Inferior parietal cortex (tissue), 1 donor: Measurements from ENCODE around the gene DCLK1.
A peak's percentile ranks its signal among the peaks of the same experiment; 100 is the strongest.

Experiments used
- DNase-seq: peaks from one replicate; pipeline ENCODE4 v3.0.0-alpha.2; 2016; ENCODE audit errors: extremely low spot score

Gene DCLK1

GRCh38 chr13:36131222-36131930 is at the start of gene DCLK1:
Gene DCLK1, minus strand, starts transcription at chr13:36131382.
- DNase-seq, result no peak

- DNase-seq, result no peak
These were observed 44.4 kb upstream of the DCLK1 start for GRCh38 chr13:36175621-36176020.

DNA sequence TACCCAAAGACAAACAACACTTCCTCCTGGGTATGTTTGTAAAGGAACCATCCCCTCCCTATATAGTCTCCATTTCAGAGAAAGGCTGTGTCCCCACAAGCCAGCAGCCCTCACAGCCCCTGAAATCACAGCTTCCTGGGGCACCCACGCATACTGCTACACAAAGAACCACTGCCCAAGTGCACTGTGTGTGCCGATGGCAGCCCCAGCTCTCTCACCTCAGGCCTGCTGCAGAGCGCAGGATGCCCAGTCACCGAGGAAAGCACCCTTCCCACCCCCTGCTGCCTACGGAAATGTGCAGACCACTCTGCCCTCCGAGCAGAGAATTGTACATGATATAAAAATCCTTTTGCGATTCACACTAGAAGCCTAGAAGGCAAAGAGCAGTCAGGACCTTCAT is 43.7 kb upstream of the DCLK1 start:
- no peak for DNase-seq

DNA sequence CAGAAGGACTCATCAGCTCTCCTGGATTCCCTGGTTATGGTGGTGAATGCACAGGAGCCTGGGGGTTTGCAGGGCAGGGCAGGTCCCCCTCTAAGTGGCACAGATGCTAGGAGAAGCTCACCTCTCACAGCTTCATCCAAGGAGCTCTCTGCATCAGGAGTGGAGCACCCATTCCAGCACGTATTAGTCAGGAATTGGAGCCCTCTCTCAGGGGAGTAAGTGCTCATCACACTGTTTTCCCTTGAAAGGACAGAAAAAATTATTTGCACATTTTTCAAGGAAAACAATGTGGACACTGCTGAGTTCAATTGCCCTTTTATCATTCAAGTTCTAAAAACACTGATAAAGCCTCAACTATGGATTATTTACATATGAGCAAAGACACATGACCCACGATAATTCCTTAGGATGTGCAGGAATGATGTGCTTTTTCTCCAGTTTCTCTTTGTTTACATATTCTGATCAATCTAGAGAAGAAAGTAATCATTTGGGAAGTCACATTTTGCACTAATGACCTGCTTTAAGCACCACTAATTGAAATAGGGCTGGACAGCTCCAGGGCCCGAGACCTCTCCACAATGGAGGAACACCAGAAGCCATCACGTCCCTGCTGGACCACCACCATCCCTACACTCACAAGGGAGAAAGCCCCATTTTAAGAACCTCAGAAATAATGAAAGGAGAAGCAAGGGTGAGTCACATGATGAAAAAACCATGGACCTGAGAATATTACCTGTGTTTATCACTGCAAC is 42.6 kb upstream of the DCLK1 start:
- no peak for DNase-seq

GRCh38 chr13:36166046-36166445 is 34.9 kb upstream of the DCLK1 start:
- no peak for DNase-seq

GRCh38 chr13:36163809-36164308 is 32.7 kb upstream of the DCLK1 start:
- DNase-seq, result no peak

GRCh38 chr13:36163286-36163685 is 32.1 kb upstream of the DCLK1 start:
- no peak for DNase-seq

- no peak for DNase-seq
These were observed 29.1 kb upstream of the DCLK1 start for GRCh38 chr13:36160297-36160696.

GRCh38 chr13:36158611-36159010 is 27.4 kb upstream of the DCLK1 start:
- no peak for DNase-seq

GRCh38 chr13:36157480-36157879 is 26.3 kb upstream of the DCLK1 start:
- DNase-seq, result no peak

- peak; percentile 22 for DNase-seq
These were observed 23.5 kb upstream of the DCLK1 start for GRCh38 chr13:36154567-36155291.

DNA sequence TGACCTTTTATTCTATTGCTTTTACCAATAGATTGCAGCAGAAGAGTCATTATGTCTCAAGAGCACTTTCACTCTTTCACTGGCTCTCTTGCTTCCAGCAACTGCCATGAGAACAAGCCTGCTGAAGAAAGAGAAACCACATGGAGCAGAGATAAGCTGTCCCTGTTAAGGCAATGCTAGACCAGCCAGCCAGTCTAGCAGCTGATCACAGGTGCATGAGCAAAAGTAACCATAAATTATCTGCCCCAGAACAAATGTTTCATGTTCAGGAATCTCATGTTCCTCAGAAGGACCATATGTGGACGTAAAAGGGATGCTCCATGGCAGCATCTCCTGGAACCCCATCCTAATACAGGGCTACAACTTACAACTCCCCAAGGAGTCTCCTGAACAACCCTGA is 20.4 kb upstream of the DCLK1 start:
- DNase-seq, result no peak

DNA sequence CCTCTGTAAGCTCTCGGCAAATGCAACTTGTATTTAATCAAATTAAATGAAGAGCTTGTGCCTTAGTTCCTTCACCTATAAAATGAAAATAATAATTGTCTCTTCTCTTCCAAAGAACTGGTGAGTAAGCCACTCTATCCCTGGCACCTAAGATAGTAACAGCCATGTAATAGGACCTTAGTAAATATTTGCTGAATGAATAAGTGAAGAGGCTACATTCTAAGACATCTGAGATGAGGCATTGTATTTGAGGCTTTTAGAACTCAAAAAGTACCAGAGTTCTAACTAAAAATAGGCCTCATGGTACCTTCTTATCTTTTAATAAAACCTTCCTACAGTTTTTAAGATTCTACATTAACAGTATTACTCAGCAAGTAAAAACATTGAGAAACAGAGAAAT is 17.3 kb upstream of the DCLK1 start:
- no peak for DNase-seq

GRCh38 chr13:36147330-36147729 is 16.1 kb upstream of the DCLK1 start:
- no peak for DNase-seq

DNA sequence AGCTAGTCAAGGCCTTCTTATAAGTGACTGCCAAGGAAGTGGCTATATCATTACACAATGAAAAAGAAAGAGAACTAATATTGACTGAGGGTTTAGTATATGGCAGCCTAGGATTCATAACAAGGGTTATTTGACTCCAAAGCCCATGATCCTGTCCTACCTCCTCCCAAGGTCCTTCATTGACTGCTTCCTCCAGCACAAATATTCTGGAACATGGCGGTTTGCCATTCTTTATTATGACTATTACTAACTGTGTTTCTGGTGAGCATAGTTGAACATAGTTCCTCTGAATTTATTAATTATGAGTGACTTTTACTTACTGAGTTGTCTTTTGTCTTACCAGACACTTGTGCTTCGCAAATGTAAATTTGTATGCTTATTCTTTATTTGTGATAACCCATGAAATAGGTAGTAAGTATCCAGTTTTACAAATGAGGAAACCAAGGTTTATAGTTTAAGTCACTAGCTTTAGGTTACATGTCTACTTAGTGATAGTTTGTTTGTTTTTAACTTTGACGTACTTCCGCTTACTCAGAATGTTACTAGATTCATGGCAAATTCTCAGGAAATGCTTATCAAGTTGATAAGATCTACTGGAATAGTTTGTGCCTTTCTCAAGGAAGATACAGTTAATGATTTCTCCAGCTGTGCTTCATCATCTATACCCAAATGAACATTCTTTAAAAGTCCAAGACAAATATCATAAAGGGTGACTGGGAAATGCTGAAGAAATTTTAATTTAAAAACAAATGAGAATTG is 15.5 kb upstream of the DCLK1 start:
- no peak for DNase-seq

DNA sequence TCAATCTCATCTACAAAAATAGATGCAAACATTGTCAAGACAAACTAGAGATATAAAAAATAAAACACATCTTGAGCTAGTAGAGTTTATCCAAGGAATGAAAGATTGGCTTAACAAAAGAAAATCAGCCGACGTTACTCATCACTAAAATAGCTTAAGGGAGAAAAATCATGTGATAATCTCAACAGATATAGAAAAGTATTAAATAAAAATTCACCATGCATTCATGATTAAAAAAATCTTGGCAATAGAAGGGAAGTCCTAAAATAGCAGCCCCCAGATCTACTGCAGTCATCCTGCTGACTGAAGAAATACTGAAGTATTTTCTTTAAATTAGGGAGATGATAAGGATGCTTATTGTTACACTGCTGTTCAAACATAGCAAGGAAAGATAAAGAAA is 12.6 kb upstream of the DCLK1 start:
- DNase-seq, result no peak

GRCh38 chr13:36142735-36143134 is 11.6 kb upstream of the DCLK1 start:
- DNase-seq, result no peak

- no peak for DNase-seq
These were observed 4.7 kb upstream of the DCLK1 start for GRCh38 chr13:36135876-36136275.

DNA sequence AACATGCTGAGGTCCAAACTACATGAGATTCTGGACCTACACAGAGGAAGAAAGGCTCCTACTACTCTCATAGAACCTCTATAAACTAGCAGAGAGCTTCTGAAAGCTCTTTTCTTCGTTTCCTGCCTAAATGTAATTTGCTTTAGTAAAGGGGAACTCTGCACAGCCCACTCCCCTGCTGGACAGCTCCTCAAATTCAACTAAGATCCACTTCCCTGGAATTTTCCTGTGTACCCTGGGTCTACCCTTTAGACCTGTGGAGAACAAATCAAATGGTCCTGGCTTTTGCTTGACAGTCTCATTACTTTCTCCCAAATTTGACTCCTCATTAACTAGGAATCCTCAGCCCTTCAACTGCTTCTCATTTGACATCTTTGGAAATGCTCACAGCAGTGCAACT is 3.5 kb upstream of the DCLK1 start:
- no peak for DNase-seq

GRCh38 chr13:36133950-36134626 is 2.9 kb upstream of the DCLK1 start:
- no peak for DNase-seq

DNA sequence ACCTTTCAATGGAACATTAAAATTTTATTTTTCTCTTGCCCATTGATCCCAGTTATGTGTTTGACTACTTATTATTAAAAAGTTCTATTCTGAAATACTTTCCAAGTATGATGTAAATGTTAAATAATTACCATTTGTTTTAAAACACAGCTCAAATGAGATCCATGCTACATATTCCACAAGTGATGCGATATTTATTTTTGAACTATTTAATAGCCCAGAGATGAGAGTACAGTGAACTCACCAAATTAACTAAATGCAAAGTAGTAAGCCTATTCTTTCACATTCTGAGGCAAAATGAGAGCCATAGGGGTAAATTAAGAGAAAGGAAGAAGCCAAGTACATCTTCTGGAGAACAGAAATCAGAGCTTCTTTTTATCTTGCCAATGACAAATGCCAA is 1.2 kb upstream of the DCLK1 start:
- no peak for DNase-seq
